Prostate gland (tissue), 2 donors: ENCODE results near the gene AHCYL2.

Experiments
- POLR2A ChIP-seq: fragments of 450-650 bp; IDR thresholded peaks from one replicate; pipeline ENCODE4 v1.6.1; 2016; ENCODE audit warnings: antibody characterized with exemption, mild to moderate bottlenecking
- POLR2AphosphoS5 ChIP-seq: sonication (generic); formaldehyde crosslinking; IDR thresholded peaks from one replicate; pipeline ENCODE4 v1.6.1; 2017; ENCODE audit warnings: antibody characterized with exemption
- TF ChIP-seq, protein P1 (sequence below), 4 experiments: fragments of 200-600 bp in 2 of 4; fragments of 450-650 bp in 2 of 4; sonication (generic) in 2 of 4; IDR thresholded peaks; 1 replicate in 3 of 4; 2 replicates in 1 of 4; pipeline ENCODE4 v1.5.1; 2016 to 2019; ENCODE audit warnings: antibody characterized with exemption in 4 of 4, mild to moderate bottlenecking in 2 of 4, moderate library complexity in 2 of 4

DNA sequence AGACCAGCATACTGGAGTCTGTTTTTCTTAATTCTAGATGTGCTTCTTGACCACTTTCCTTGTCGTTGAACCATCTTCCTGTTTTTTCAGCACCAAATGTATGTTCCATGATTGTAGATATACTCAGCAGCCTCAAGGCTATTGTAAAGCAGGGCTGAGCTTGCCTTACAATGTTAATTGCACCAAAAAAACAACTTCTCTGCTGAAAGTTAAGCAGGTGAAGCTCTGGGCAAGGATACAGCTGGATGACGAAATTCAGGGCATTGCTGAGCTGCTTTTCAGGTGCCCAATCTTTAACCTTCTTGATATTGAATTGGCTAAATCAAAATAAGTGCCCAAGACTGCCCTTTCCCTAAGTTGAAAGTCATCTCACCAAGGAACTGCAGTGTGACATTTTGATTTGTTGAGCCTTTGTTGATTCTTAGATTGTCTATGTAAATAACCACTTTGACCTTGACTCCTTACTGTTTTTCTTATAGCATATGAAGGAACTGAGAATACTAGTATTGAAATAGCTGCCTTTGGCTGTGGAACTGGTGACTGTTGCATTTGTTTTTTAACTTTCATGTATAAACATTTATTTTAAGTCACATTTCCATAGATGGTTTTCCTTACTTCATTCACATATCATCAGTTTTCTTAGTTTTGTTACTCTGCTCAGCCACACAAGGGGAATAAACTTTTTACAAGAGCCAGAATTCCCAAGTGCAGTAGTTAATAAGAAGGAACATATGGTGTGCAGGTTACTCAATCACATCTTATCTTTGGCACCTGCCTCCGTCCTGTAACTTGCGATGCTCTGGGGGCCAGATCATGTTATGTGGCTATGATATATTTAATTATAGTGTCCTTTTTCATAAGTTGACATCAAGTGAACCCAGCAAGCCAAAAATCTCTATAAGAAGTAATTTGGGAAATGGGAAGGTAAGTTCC, 3.1 kb downstream of the AHCYL2 start:
- TF ChIP-seq, protein P1, sequence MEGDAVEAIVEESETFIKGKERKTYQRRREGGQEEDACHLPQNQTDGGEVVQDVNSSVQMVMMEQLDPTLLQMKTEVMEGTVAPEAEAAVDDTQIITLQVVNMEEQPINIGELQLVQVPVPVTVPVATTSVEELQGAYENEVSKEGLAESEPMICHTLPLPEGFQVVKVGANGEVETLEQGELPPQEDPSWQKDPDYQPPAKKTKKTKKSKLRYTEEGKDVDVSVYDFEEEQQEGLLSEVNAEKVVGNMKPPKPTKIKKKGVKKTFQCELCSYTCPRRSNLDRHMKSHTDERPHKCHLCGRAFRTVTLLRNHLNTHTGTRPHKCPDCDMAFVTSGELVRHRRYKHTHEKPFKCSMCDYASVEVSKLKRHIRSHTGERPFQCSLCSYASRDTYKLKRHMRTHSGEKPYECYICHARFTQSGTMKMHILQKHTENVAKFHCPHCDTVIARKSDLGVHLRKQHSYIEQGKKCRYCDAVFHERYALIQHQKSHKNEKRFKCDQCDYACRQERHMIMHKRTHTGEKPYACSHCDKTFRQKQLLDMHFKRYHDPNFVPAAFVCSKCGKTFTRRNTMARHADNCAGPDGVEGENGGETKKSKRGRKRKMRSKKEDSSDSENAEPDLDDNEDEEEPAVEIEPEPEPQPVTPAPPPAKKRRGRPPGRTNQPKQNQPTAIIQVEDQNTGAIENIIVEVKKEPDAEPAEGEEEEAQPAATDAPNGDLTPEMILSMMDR (IDR thresholded peaks at IDR 0.05) = no peak
- TF ChIP-seq POLR2A (no peak), POLR2AphosphoS5 (no peak)
